ENCODE measurements around the gene GSE1.

The GSE1 gene

DNA sequence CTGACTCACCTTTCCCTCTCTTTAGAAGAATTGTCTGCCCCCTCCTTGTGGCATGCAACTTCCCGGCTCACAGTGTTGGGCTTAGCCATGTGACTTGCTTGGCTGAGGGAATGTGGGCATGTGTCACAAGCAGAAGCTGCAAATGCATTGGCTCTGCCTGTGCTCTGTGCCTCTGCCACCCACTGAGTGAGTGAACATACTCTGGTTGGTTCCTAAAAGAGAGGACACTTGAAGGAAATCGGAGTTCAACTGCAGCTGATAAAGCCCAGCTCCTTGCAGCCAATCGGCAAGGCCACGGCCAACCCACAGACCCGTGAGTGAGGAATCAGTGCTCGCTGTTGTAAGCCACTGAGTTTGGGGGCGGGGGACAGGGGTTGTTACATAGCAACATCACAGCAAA is 86.5 kb downstream of the GSE1 start:
- TF ChIP-seq TARDBP (IDR thresholded peaks at IDR 0.05), result no peak
- TF ChIP-seq FOXM1 (IDR thresholded peaks at IDR 0.05; ENCODE audit: borderline replicate concordance), result no peak
- no peak for TF ChIP-seq NFRKB (IDR thresholded peaks at IDR 0.05)
- no peak for TF ChIP-seq L3MBTL2 (conservative IDR thresholded peaks at IDR 0.05)
- TF ChIP-seq FOXA1 (IDR thresholded peaks at IDR 0.05), result no peak
- no peak for TF ChIP-seq ARNT (IDR thresholded peaks at IDR 0.05)
- TF ChIP-seq, protein P1, sequence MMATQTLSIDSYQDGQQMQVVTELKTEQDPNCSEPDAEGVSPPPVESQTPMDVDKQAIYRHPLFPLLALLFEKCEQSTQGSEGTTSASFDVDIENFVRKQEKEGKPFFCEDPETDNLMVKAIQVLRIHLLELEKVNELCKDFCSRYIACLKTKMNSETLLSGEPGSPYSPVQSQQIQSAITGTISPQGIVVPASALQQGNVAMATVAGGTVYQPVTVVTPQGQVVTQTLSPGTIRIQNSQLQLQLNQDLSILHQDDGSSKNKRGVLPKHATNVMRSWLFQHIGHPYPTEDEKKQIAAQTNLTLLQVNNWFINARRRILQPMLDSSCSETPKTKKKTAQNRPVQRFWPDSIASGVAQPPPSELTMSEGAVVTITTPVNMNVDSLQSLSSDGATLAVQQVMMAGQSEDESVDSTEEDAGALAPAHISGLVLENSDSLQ (IDR thresholded peaks at IDR 0.05), result no peak
- TF ChIP-seq HDGF (IDR thresholded peaks at IDR 0.05; ENCODE audit: borderline replicate concordance), result no peak
- TF ChIP-seq ZNF384 (IDR thresholded peaks at IDR 0.05), result no peak
- TF ChIP-seq FOXK2 (IDR thresholded peaks at IDR 0.05), result no peak
- TF ChIP-seq ELF4 (IDR thresholded peaks at IDR 0.05), result no peak
- TF ChIP-seq SP1 (IDR thresholded peaks at IDR 0.05), result no peak
- no peak for TF ChIP-seq LEF1 (IDR thresholded peaks at IDR 0.05; ENCODE audit: borderline replicate concordance)
- no peak for TF ChIP-seq BHLHE40 (IDR thresholded peaks at IDR 0.05; ENCODE audit: borderline replicate concordance)
- TF ChIP-seq SUZ12 (IDR thresholded peaks at IDR 0.05), result no peak
- CTCF ChIA-PET, result no interaction called here
- no peak for DNase-seq (ENCODE audit: extremely low spot score)
- POLR2A ChIA-PET, result no interaction called here

DNA sequence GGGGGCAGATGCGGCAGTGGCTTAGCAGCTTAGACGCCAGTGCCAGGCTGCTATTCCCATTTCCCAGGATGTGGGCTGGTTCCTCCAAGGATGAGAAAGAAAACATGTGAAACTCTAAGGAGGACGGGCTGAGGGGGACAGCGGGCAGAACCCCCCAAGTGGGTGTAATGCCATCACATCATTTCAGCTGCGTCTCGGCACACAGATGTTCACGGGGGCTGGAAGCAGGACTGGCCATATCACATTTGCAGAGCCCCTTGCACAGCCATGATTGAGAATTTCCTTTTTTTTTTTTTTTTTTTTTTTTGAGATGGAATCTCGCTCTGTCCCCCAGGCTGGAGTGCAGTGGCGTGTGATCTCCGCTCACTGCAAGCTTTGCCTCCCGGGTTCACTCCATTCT is 90.9 kb downstream of the GSE1 start:
- ChIA-PET POLR2A (no interaction called here), CTCF (interaction anchor here (1.5 kb wide), 1 partner anchor 15 kb away, joined by 3 read pairs; no protein-coding TSS in a partner anchor)
- no peak for DNase-seq (ENCODE audit: extremely low spot score)
- TF ChIP-seq, protein P1 (IDR thresholded peaks at IDR 0.05), result no peak
- TF ChIP-seq LEF1 (IDR thresholded peaks at IDR 0.05; ENCODE audit: borderline replicate concordance), result no peak
- no peak for TF ChIP-seq SUZ12 (IDR thresholded peaks at IDR 0.05)
- TF ChIP-seq ELF4 (IDR thresholded peaks at IDR 0.05), result no peak
- TF ChIP-seq ZNF384 (IDR thresholded peaks at IDR 0.05), result no peak

DNA sequence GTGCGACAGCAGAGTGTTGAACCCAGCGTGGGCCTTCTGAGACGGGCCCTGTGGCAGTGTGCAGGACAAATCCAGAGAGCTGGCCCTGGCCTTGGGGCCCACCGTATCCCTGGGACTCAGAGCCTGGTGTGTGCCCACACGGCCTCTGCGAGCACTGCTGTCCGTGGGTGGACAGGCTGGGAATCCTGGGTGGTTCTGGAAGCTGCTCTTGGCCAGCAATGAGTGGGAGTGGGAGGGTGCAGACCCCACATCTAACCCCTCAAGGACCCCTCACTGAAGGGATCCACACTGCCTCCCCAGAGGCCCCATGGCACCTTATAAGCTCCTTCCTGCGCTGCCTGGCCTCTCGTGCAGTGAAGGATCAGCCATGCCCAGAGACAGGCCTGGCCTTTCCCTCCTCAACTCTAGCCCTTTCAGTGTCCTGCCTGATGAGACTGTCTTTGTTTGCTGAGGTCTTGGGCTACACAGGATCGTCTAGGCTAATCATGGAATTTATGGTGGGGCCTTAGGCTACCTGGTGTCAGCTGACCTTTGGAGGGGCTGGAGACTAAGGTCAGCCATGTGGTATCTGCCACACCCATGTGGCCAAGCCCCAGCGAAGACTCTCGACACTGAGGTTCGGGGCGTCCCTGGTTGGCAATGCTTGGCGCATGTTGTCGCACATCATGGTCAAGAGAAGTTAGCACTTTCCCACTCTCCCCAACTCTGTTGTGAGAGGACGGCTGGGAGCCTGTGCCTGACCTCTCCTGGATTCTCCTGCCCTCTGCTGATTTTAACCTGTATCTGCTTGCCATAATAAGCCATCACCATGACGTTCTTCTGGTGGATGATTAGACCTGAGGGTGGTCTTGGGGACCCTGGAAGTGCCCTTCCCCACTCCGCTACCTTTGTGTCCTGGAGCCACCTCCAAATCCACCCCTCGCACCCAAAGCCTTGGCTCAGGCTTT is 92.1 kb downstream of the GSE1 start:
- ChIA-PET POLR2A (no interaction called here), CTCF (no interaction called here)
- TF ChIP-seq SP1 (IDR thresholded peaks at IDR 0.05), result no peak
- TF ChIP-seq HDGF (IDR thresholded peaks at IDR 0.05; ENCODE audit: borderline replicate concordance), result no peak
- no peak for TF ChIP-seq TARDBP (IDR thresholded peaks at IDR 0.05)
- TF ChIP-seq, protein P1 (IDR thresholded peaks at IDR 0.05), result no peak
- no peak for TF ChIP-seq SUZ12 (IDR thresholded peaks at IDR 0.05)
- no peak for TF ChIP-seq LEF1 (IDR thresholded peaks at IDR 0.05; ENCODE audit: borderline replicate concordance)
- no peak for TF ChIP-seq FOXA1 (IDR thresholded peaks at IDR 0.05)
- TF ChIP-seq BHLHE40 (IDR thresholded peaks at IDR 0.05; ENCODE audit: borderline replicate concordance), result no peak

GRCh38 chr16:85706449-85707034 is 93.4 kb downstream of the GSE1 start:
- ChIA-PET CTCF (no interaction called here), POLR2A (no interaction called here)
- no peak for DNase-seq (ENCODE audit: extremely low spot score)
- TF ChIP-seq SP1 (IDR thresholded peaks at IDR 0.05), result no peak
- TF ChIP-seq NFRKB (IDR thresholded peaks at IDR 0.05), result no peak
- no peak for TF ChIP-seq ARNT (IDR thresholded peaks at IDR 0.05)
- TF ChIP-seq FOXA1 (IDR thresholded peaks at IDR 0.05), result no peak
- TF ChIP-seq, protein P1 (IDR thresholded peaks at IDR 0.05), result no peak
- TF ChIP-seq CTBP1 (IDR thresholded peaks at IDR 0.05; ENCODE audit: borderline replicate concordance), result no peak
- no peak for TF ChIP-seq TARDBP (IDR thresholded peaks at IDR 0.05)
- no peak for TF ChIP-seq FOXK2 (IDR thresholded peaks at IDR 0.05)
- no peak for TF ChIP-seq LEF1 (IDR thresholded peaks at IDR 0.05; ENCODE audit: borderline replicate concordance)
- no peak for TF ChIP-seq HDGF (IDR thresholded peaks at IDR 0.05; ENCODE audit: borderline replicate concordance)
- no peak for TF ChIP-seq SUZ12 (IDR thresholded peaks at IDR 0.05)
- TF ChIP-seq BHLHE40 (IDR thresholded peaks at IDR 0.05; ENCODE audit: borderline replicate concordance), result no peak
- no peak for TF ChIP-seq L3MBTL2 (conservative IDR thresholded peaks at IDR 0.05)

More for the DNA sequence above, 92.1 kb downstream of the GSE1 start:
- DNase-seq (ENCODE audit: extremely low spot score), result no peak

GRCh38 chr16:85707528-85708095 is 94.5 kb downstream of the GSE1 start:
- no peak for DNase-seq (ENCODE audit: extremely low spot score)
- CTCF ChIA-PET, result no interaction called here
- no peak for TF ChIP-seq ARNT (IDR thresholded peaks at IDR 0.05)
- no peak for TF ChIP-seq SUZ12 (IDR thresholded peaks at IDR 0.05)
- TF ChIP-seq LEF1 (IDR thresholded peaks at IDR 0.05; ENCODE audit: borderline replicate concordance), result no peak
- no peak for TF ChIP-seq FOXM1 (IDR thresholded peaks at IDR 0.05; ENCODE audit: borderline replicate concordance)
- TF ChIP-seq BHLHE40 (IDR thresholded peaks at IDR 0.05; ENCODE audit: borderline replicate concordance), result no peak
- TF ChIP-seq L3MBTL2 (conservative IDR thresholded peaks at IDR 0.05), result no peak
- TF ChIP-seq, protein P1 (IDR thresholded peaks at IDR 0.05), result no peak
- POLR2A ChIA-PET, result no interaction called here
